SIG-M5 treated with dmso at 0.1 percent for 504 hours (cell line): ENCODE data around the gene RPGRIP1.
"Not testable (repeated sequence)": the region's sequence is repeated elsewhere in the genome, so short reads cannot be mapped to it uniquely, and the experiment has no call there.

ENCODE experiments used
- DNase-seq: peaks from one replicate; lab custom pipeline; 2025; ENCODE audit not compliant: unreplicated experiment; lab: John Stamatoyannopoulos, UW

Gene RPGRIP1

DNA sequence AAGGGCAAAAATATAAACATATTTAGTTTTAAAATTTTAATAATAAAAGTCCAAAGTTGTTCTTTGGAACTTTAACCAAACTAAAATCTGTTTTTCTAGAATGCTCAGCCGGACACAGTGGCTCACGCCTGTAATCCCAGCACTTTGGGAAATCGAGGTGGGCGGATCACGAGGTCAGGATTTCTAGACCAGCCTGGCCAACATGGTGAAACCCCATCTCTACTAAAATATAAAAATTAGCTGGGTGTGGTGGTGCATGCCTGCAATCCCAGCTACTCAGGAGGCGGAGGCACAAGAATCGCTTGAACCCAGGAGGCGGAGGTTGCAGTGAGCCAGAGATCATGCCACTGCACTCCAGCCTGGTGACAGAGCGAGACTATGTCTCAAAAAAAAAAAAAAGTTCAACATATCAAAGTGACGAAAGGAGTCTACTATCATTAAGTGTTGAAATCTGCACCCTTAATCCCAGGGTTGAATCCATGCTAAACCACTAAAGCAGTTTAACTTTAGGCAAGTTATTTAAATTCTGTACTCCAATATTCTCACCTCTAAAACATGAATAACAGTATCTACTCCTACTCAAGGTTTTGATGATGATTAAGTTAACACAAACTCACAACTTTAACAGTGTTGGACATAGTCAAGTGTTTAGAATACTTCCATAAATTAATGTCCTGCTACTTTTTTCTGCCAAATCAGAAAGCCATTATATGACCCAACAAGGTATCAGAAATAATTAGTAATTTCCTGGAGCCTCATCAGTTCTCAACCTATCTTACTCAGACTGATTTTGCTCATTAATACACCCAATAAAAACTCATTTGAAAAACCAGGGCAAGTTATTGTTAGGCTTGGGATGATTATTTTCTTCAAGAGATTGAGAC is 21.6 kb upstream of the RPGRIP1 start:
- no peak for DNase-seq

DNA sequence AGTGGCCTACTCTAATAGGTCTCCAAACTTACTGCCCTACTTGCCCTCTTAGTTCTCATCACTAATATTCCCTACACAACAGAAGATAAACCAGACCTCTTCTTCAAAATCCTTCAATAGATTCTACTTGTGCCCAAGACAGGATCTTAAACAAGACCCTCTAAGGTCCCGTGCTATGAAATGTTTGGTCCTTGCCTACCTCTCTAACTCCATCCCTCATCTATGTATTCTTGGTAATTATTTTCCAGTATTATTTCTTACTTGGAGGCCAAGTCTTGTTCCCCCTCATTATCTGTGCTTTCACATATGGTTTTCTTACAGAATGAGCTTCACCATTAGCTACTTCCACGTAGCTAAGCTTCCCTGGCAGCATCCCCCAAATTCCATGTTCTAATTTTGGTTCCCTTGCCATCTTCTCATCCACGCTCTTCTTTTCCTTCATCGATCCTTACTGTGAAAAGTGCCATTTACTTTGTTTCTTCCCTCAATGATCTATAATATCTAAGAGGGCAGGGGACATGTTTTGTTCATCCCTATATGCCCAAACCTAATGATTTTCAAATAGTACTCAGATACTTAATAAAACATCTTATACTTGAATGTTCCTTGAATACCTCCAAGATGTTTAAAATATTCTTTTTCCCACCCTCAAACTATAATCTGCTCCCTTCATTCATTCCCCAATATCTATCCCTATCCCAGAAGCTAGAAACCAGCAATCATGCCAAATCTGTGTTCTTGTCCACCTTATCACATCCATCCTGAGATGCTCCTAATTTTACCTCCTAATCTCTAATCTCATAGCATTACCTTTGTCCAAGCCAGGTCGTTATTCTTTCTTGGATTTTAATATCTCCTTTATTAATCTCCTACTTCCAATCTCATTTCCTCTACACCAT is 20.7 kb upstream of the RPGRIP1 start:
- no peak for DNase-seq

DNA sequence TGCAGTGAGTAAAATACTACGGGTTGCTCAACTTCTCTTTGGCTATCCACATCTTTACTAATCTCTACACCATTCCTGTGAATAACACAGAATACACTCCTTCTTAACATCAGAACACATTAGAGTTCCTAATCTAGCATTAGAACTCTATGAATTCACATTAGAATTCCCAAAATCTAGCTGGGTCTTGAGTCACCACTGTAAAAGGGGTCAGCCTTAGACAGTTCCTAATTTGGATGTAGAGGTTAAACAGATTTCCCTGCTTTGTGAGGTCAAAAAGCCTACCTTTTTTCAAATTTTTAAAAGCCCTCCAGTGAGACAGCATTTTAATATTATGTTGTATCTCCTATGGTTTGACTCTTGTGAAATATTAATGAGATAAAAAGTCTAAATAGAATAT is 18.1 kb upstream of the RPGRIP1 start:
- no peak for DNase-seq

DNA sequence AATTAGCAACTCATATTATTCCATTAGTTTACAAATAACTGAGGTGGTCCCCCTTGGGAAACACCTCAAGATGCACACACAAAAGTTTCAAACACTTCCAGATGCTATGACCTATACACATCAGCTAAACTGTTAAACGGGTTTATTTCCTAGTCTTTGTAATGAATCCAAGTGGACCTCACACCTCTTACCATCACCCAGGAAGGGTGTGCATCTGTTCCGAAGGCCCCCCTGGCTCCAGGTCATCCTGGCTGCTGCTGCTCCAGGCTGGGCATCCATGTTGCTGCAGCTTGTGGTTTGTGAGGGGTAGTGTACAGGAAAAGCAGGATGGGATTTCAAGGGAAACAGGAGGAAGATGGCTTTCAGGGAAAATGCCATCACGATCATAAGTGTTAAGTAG is 17.5 kb upstream of the RPGRIP1 start:
- no peak for DNase-seq

DNA sequence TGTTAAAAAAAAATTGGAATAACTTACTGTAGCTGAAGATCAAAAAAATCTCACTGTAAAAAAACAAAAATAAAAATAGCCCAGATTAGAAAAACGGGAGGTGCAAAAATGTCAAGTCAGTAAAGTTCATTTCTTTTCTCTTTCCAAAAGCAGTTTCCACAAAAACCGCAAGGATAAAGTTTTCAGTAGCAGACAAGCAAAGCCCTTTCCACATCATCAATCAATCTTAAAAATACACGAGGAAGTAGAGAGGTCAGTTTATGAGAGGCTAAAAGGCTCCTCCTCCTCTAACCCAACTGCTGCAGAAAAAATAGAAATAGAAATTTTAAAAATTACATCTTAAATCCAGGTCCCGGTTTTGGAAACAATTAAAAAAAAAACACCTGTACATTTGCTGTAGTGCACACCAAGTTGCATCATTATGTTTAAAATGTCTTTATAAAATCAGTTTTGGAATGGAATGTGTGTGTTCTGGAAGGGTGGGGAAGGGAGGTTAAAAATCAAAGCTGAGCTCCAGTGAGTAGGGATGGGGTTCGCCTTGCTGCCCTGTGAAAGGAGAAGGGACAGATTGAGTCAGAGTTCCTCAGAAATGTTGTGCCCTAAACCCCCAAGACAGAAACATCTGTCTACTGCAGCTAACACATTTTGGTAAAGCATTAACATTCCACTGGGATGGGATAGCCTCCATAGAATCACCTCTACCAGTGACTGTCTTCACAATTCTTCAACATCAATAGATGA is 16.4 kb upstream of the RPGRIP1 start:
- peak; percentile 81 for DNase-seq

DNA sequence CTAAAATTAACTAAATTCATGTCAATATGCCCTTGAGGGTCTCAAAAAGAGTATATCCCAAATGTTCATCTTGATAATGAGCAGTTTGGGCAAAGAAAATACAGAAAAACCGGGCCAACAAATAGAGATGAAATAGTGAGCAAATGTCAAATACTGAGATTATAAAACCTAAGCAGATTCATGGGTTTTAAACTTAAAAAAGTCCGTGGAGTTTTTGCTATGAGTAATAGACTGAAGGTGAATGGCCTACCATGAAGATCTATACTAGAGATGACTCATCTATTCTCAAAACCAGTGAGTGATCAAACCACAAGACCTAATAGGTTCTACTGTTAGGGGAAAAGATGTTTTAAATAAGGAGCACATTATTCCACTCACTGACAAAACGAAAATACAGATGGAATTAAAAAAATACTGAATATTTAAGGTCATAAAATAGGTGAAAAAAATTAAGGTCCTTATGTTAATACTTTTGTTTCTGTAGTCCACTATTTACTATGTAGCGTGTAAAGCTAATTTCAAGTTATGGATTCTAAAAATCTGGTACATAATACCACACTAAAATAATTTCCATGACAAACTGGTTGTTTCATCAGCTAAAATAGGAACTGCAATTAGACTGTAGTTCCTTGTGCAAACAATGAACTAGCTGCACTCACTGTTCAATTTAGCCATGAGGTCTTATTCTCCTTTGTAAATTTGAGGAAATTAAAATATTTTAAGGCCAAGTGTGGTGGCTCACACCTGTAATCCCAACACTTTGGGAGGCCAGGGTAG is 15.7 kb upstream of the RPGRIP1 start:
- DNase-seq: peak; percentile 55

DNA sequence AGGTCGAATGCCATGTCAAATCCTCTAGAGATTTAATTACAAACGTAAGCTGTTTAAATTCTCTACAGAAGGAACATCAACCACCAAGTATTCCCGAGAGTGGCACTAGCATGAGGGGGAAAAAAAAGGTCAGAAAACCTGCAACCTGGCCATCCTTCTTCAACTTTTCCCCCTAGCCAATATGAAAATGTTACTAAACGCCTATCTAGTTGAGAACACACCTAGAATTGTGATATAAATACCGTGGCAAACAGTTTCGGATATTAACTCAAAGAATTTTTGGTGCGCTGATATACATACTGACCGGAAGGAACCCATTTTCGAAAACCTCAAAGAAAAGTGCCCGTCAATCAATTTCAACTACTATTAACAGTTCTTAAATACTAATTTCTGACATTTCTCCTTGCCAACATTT is 12.4 kb upstream of the RPGRIP1 start:
- DNase-seq: no peak

DNA sequence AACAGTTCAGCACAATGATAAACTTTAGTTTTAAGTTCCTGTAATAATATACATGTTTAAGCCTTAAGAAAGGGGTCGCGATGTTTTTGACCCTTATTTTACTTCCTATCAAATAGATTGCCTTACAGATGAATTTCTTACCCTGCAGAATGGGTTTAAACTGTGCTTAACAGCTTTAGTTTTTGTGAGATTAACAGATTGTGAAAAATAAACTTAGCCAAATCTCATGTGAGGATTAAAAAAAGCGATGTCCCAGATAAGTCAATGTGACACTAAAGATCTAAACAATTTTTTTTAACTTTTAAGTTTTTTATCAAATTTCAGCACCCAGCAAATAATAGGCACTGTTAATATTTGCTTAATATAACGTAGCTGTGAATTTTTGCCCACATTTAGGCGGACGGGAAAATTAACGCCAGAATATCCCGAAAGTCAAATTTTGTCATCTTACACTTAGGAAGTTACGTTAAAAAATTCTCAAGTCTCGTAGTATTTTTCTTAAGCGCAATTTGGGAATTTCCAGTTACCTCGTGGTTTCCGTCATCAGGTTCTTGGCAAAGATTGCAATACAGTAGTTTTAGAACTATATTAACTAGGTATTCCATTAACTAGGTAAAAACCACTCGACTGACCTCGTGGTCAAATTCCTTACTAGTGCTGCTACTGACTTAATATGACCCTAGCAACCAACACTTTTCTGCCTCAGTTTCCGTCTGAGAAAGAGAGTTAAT is 11.8 kb upstream of the RPGRIP1 start:
- no peak for DNase-seq

DNA sequence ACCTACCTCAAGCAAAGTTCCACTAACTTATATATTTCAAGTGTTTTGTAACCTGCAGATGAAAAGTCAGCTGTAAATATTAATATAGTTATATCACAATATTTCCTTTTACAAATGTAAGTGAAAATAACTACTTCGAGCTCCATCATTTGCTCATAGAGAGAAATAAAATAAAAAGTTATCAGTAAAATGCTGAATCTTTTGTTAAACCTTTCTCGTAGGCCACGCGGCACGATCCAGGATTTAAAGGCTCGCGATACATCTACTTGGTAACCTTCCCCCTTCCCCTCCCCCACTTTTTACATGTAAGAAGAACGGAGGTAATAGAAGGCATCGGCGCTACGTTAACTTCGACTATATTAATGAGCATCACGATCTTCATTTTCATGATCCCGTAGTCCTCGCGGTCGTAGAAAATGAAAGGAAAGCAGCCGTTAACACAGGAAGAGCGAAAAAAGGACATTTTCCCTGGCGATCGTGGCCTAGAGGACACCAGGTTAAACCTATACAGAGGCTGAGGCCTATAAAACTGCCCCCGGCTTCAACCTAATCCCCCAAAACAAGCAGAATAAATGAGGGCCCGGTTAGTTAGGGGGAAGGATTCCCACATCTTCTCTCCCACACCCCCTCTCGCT is 11.1 kb upstream of the RPGRIP1 start:
- DNase-seq: peak; percentile 58

DNA sequence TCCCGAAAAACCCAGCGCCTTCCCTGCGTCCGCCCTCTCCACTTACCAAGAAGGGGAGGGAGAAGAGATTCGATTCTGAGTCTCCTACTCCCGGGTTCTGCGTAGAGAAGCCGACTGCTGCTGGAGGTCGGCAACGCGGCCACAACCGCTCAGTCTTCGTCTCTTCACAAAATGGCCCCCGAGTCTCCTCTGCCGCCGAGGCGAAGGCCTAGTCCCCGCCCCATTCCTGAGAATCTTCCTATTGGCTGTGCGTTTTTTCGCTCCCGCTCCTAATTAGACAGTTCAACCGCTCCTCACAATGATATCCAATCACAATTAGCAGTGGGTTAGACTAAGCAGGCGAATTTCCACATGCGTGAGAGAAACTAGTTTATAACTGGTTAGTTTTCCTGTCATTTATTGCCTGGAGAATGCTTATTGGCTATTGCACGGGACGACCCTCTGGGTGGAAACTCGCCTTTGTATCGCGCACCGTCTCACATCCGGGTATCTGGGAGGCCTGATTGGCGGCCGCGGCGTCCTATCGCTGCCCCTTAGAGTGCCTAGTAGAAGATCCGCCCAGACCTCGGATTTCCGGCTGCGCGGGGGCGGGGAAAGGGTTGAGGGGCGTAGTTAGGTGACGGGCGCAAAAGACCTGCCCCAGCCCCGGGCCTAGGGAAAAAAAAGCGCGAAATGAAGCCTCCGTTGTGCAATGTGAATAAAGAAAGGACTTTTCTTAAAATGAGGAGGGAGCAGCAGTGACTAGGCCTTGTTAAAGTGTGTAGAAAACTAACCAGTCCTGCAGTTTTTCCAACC is 10.4 kb upstream of the RPGRIP1 start, which contains the start of gene HNRNPC:
TSS of gene HNRNPC (minus strand) at position 191 of the 795 bp plus-strand sequence. CDS start 35,249 bp downstream, outside the sequence.
- DNase-seq: peak; percentile 99

DNA sequence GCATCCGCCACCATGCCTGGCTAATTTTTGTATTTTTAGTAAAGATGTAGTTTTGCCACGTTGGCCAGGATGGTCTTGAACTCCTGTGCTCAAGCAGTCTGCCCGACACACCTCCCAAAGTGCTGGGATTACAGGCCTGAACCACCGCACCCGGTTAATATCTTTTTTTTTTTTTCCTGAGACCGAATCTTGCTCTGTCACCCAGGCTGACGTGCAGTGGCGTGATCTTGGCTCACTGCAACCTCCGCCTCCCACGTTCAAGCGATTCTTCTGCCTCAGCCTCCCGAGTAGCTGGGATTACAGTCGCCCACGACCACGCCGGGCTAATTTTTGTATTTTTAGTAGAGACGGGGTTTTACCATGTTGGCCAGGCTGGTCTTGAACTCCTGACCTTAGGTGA is 7.2 kb upstream of the RPGRIP1 start:
- DNase-seq: not testable (repeated sequence)

DNA sequence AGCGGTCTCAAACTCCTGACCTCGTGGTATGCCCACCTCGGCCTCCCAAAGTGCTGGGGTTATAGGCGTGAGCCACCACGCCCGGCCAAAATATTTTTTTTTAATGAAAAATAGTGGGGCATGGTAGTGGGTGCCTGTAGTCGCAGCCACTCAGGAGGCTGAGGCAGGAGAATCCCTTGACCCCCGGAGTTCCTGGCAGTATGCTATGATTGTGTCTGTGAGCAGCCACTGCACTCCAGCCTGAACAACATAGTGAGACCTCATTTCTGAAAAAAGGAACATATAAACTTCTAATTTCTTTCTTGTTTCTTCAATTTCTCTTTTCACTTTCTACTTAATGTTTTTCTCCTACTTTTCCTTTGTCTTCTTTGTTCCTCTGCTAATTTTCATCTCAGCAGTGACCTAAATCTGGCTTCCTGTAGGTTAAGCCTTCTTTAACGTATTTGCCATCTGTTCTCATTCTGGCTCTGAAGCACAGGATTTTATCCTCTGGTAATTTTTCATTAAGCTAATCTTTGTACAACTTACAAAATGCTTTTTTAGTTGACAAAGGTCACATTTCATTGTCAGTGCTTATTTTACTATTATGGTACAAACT is 4.5 kb upstream of the RPGRIP1 start:
- DNase-seq: no peak

DNA sequence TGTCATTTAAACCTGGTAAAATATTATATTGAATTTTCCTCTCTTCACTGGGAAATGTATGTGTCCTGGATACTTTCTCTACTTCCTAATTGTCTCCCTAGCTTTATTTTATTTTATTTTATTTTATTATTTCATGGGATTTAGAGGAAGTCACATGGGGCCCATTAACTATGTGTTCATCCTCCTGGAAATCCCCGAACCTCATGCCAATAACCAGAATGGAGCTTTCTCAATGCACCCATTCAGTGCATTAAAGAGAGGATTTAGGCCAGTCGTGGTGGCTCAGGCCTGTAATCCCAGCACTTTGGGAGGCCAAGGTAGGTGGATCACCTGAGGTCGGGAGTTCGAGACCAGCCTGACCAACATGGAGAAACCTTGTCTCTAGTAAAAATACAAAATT is 1.3 kb upstream of the RPGRIP1 start:
- DNase-seq: no peak

DNA sequence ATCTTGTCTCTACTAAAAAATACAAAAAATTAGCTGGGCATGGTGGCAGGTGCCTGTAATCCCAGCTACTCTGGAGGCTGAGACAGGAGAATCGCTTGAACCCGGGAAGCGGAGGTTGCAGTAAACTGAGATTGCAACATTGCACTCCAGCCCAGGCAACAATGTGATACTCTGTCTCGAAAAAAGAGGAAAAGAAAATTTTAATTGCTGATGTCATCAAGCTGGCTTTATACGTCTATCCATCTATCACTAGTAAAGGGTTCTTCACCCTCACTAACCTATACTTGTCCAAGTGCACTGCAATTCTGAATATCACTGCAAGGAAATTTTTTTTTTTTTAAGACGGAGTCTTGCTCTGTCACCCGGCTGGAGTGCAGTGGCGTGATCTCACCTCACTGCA is 2.0 kb downstream of the RPGRIP1 start:
- DNase-seq: peak; percentile 15

DNA sequence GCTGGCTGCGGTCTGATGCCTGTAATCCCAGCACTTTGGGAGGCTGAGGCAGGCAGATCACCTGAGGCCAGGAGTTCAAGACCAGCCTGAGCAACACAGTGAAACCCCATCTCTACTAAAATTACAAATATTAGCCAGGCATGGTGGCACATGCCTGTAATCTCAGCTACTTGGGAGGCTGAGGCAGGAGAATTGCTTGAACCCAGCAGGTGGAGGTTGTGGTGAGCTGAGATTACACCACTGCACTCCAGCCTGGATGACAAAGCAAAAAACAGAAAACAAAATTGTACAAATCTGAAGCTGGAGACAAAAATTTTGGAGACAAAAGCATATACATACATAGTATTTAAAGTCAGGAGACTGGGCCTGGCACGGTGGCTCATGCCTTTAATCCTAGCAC is 6.6 kb downstream of the RPGRIP1 start:
- not testable (repeated sequence) for DNase-seq

DNA sequence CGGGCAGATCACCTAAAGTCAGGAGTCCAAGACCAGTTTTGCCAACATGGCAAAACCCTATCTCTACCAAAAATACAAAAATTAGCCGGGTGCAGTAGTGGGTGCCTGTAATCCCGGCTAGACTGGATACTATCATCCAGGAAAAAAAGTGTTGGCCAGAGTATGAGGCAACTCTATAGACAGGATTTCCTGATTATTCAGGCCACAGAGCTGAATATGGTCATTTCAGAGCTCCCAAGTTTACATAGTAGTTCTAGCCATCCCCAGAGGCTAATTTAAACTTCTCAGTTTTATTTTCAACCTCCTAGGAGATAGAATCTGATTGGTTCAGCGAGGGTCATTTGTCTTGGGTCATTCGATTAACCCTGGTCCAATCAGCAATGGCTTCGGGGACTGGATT is 7.3 kb downstream of the RPGRIP1 start:
- DNase-seq: no peak

DNA sequence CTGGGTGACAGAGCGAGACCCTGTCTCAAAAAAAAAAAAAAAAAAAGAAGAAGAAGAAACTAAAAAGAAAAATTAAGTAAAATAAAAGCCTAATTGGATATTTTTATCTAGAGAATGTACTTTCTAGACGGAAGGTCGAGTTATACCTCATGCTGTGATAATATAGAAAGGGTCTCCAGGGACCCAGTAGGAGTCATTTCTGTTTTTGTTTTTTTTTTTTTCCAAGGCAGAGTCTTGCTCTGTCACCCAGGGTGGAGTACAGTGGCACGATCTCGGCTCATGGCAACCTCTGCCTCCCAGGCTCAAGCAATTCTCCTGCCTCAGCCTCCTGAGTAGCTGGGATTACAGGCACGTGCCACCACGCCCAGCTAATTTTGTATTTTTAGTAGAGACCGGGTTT is 14.1 kb downstream of the RPGRIP1 start:
- not testable (repeated sequence) for DNase-seq

DNA sequence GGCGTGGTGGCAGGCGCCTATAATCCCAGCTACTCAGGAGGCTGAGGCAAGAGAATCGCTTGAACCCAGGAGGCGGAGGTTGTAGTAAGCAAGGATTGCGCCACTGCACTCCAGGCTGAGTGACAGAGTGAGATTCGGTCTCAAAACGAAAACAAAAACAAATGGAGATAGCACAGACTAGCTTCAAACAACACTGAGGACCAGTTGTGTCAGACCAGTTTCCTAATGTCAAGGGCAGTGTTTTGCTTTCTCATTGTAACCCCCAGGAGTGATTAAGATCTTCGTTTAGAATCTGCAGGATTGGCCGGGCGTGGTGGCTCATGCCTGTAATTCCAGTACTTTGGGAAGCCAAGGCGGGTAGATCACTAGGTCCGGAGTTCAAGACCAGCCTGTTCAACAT is 18.5 kb downstream of the RPGRIP1 start:
- no peak for DNase-seq
